ENCODE measurements around the gene ICAM4.

- TF ChIP-seq SFPQ (IDR thresholded peaks at IDR 0.05; ENCODE audit: low read depth, low read length) = no peak
- no peak for TF ChIP-seq ZBTB17 (CRISPR knock-in tag; IDR thresholded peaks at IDR 0.05)
- TF ChIP-seq MEIS2 (IDR thresholded peaks at IDR 0.05; ENCODE audit: partially characterized antibody) = no peak
These were observed 39.0 kb downstream of the ICAM4 start for GRCh38 chr19:10325732-10326131.
